Mucosa of rectum (tissue), 2 donors: ENCODE data around the gene VDR.

ENCODE experiments used
- H3K27ac ChIP-seq, 2 donors: one replicate each; pipeline ENCODE4 v1.7.0; 2013; ENCODE audit warnings: inconsistent platforms in 2 of 2, low read depth in 2 of 2, low read length in 2 of 2
- H3K27me3 ChIP-seq, 2 donors: one replicate each; pipeline ENCODE4 v1.7.0; 2013; ENCODE audit warnings: low read length in 2 of 2; ENCODE audit not compliant: control insufficient read depth in 2 of 2, insufficient read depth in 2 of 2
- H3K36me3 ChIP-seq, 2 donors: one replicate each; pipeline ENCODE4 v1.7.0; 2013; ENCODE audit warnings: low read length in 2 of 2; ENCODE audit not compliant: control insufficient read depth in 2 of 2, insufficient read depth in 2 of 2
- H3K4me1 ChIP-seq, 2 donors: one replicate each; pipeline ENCODE4 v1.7.0; 2013; ENCODE audit warnings: low read length in 2 of 2, mild to moderate bottlenecking in 1 of 2; ENCODE audit not compliant: control insufficient read depth in 2 of 2, insufficient read depth in 2 of 2
- H3K4me3 ChIP-seq, 2 donors: one replicate each; pipeline ENCODE4 v1.7.0; 2013; ENCODE audit warnings: low read length in 2 of 2
- H3K9ac ChIP-seq, 2 donors: one replicate each; pipeline ENCODE4 v1.7.0; 2013; ENCODE audit warnings: low read length in 2 of 2, low read depth in 1 of 2, mild to moderate bottlenecking in 1 of 2
- H3K9me3 ChIP-seq, 2 donors: one replicate each; pipeline ENCODE4 v1.7.0; 2013; ENCODE audit warnings: low read length in 2 of 2; ENCODE audit not compliant: control insufficient read depth in 2 of 2
- donor health status: healthy.
- donor health status: Normal muscosa, but diverticular disease.

The VDR gene

DNA sequence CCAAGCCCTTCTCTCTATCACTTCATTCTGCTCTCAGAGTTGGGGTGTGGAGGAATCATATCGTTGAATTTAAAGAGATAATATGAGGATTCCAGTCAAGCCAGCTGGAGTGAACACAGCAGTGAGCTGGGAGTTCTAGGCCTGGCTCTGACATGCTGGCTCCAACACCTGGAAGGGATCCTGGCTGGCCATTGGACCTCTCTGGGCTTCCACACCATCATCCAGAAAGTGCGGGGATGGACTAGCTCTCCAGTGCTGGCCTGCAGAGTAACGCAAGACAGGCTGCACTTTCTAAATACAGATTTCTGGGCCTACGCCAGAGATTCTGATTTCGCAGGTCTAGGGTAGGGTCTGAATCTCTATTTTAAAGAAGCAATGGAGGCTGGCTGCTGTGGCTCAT, 50.3 kb downstream of the VDR start:
- Histone ChIP-seq H3K9me3 (no peaks in the 10 kb centered on the region), H3K36me3 (peaks cover 61 to 65% of the 10 kb centered on the region in 2 donors), H3K27ac (no peak overlapping the region), H3K4me1 (no peaks in the 10 kb centered on the region), H3K4me3 (no peak overlapping the region), H3K9ac (no peak overlapping the region), H3K27me3 (no peaks in the 10 kb centered on the region)

GRCh38 chr12:47852096-47852571, 52.7 kb downstream of the VDR start:
- H3K9me3 ChIP-seq = no peaks in the 10 kb centered on the region
- H3K4me3 ChIP-seq = no peak overlapping the region
- no peaks in the 10 kb centered on the region for H3K27me3 ChIP-seq
- no peak overlapping the region for H3K27ac ChIP-seq
- H3K9ac ChIP-seq = no peak overlapping the region
- no peaks in the 10 kb centered on the region for H3K4me1 ChIP-seq
- H3K36me3 ChIP-seq = peaks cover 58 to 69% of the 10 kb centered on the region in 2 donors

DNA sequence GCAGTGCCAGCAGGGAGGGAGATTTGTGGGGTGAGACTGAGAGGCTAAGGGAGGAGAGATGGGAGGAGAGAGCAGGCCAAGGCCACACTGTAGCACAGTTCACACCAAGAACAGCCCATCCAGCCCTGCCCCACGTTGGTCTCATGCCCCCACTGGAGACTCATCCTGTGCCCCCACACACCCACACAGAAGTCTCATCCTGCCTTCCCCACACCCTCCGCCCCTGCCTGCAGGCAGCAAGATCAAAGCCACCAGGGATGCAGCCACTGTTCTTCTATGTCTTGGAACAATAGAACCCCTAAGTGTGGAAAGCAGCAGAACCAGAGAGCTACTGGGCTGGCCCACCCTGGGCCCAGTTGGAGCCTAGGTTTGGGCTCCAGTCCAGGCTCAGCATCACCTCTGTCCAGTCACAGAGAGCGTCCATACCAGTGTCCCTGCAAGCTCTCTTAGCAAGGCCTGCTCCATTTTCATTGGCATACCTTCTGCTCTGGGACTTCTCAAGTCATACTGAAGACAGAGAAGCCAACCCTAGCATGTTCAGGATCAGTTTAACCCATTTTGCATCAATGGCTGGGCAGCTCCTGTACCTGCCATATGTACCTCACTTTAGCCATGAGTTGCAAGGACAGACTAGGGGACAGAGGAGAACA, 53.4 kb downstream of the VDR start:
- Histone ChIP-seq H3K4me1 (no peaks in the 10 kb centered on the region), H3K27ac (no peak overlapping the region), H3K9me3 (no peaks in the 10 kb centered on the region), H3K36me3 (peaks cover 58 to 68% of the 10 kb centered on the region in 2 donors), H3K9ac (no peak overlapping the region), H3K4me3 (no peak overlapping the region), H3K27me3 (no peaks in the 10 kb centered on the region)

DNA sequence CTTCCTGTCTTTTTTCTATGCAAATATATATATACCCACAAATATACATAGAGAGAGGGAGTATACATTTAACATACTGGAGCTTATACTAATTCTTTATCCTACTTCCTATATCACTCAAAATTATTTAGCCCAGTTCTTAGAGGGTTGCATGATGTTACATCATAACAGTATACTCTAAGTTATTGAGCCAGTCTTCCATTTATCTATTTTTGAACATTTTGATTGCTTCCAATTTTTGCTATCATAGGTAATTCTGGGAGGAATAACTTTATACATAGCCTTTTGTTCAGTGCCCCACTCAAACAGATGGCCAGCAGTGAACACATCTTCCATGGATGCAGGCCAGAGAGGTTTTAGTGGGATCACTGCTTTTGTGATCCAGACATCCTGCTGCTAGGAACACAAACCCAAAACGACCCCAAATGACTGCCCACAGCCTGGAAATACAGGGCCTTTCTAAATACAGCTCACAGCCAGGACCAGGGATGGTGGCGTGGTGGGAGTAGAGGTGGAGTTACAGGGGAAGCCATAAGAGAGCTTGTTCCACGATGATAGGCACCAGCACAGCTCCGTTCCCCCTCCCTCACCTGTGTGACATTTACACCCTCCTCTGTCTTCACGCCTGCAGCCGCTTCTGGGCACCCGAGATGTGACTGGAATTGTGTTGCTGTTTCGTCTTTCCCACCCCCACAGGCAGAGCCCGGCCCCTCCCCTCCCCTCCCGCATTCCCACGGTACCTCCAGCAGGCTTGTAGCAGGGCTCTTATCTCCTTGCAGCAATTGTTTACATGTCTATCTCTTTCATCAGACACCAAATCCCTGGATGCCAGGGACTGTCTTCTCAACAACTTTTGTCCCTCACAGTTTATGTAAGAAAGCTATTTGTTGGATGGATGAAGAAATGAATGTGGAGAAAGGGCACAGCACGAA, 54.4 kb downstream of the VDR start:
- H3K36me3 ChIP-seq = peaks cover 63 to 68% of the 10 kb centered on the region in 2 donors
- H3K4me1 ChIP-seq = no peaks in the 10 kb centered on the region
- H3K4me3 ChIP-seq = no peak overlapping the region
- no peak overlapping the region for H3K27ac ChIP-seq
- no peak overlapping the region for H3K9ac ChIP-seq
- no peaks in the 10 kb centered on the region for H3K9me3 ChIP-seq
- no peaks in the 10 kb centered on the region for H3K27me3 ChIP-seq

DNA sequence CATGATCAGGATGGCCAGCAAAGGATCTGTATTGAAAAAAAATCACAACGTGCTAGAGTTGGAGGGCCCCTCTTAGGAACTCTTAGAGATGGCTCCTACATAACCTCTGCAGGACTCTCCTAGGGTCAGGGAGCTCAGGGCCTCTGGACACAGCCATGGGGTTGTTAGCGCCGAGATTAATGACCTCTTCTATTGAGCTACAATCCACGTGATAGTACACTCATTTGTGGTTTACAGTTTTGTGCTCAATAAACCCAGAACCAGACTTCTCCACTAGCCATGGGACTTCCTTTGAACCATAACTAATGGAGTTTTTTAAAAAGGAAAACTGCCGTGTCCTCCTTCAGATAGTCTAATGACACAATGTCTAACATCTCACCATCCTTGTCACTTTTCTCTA, 55.5 kb downstream of the VDR start:
- Histone ChIP-seq H3K9me3 (no peaks in the 10 kb centered on the region), H3K36me3 (peaks cover 63 to 74% of the 10 kb centered on the region in 2 donors), H3K4me3 (no peak overlapping the region), H3K27me3 (no peaks in the 10 kb centered on the region), H3K4me1 (peaks cover 0 to 2% of the 10 kb centered on the region in 2 donors), H3K27ac (no peak overlapping the region), H3K9ac (no peak overlapping the region)

- H3K9ac ChIP-seq = no peak overlapping the region
- no peaks in the 10 kb centered on the region for H3K27me3 ChIP-seq
- no peak overlapping the region for H3K27ac ChIP-seq
- no peak overlapping the region for H3K4me3 ChIP-seq
- no peaks in the 10 kb centered on the region for H3K9me3 ChIP-seq
- peaks cover 0 to 2% of the 10 kb centered on the region in 2 donors for H3K4me1 ChIP-seq
- H3K36me3 ChIP-seq = peaks cover 64 to 72% of the 10 kb centered on the region in 2 donors
Measured at GRCh38 chr12:47848853-47849252, 55.9 kb downstream of the VDR start.

- Histone ChIP-seq H3K27ac (no peak overlapping the region), H3K36me3 (peaks cover 56 to 63% of the 10 kb centered on the region in 2 donors), H3K27me3 (no peaks in the 10 kb centered on the region), H3K9ac (no peak overlapping the region), H3K4me3 (no peak overlapping the region), H3K9me3 (no peaks in the 10 kb centered on the region), H3K4me1 (peaks cover 0 to 2% of the 10 kb centered on the region in 2 donors)
Measured at GRCh38 chr12:47846294-47846996, 58.3 kb downstream of the VDR start.

DNA sequence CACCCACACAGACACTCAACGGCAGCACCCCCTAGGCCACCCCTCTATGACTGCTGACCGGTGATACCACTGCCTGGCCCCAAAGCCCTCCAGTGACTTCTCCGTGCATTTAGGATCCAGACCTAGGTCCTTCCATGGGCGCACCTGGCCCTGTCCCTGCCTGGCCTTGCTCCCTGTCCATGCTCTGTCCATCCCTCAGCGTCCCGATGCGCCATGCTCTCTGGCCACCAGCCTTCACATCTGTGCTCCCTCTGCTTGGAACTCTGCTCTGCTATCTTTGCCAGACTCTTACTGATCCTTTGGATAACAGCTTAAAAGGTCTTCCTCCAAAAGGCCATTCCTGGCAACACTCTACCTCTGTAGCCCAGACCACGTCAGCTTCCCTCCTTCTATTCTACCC, 59.7 kb downstream of the VDR start:
- Histone ChIP-seq H3K36me3 (peaks cover 45 to 51% of the 10 kb centered on the region in 2 donors), H3K4me1 (peaks cover 0 to 2% of the 10 kb centered on the region in 2 donors)

GRCh38 chr12:47844264-47845019, 60.4 kb downstream of the VDR start:
- Histone ChIP-seq H3K9ac (no peak overlapping the region), H3K27me3 (no peaks in the 10 kb centered on the region), H3K9me3 (no peaks in the 10 kb centered on the region), H3K4me3 (no peak overlapping the region), H3K27ac (no peak overlapping the region), H3K4me1 (peaks cover 0 to 2% of the 10 kb centered on the region in 2 donors), H3K36me3 (peaks cover 45 to 50% of the 10 kb centered on the region in 2 donors)

More for the DNA sequence above, 59.7 kb downstream of the VDR start:
- Histone ChIP-seq H3K27me3 (no peaks in the 10 kb centered on the region), H3K9me3 (no peaks in the 10 kb centered on the region), H3K9ac (no peak overlapping the region), H3K27ac (no peak overlapping the region), H3K4me3 (no peak overlapping the region)
